H1 (cell line): Measurements from ENCODE around the gene DLK1. TPM values are rescaled to one million over a fixed set of nuclear protein-coding genes. Genes with fewer than 3 reads are reported as not detected.

ENCODE experiments used
- CTCF ChIA-PET: fragments of 300-600 bp; sonication (Branson Sonifier 250); formaldehyde crosslinking; loops from one replicate; lab custom pipeline; 2021; ENCODE audit not compliant: partially characterized antibody; lab: Charles Lee
- POLR2A ChIA-PET: fragments of 300-600 bp; sonication (Branson Sonifier 250); formaldehyde crosslinking; loops from one replicate; lab custom pipeline; 2021; ENCODE audit warnings: inconsistent platforms; ENCODE audit not compliant: partially characterized antibody; lab: Charles Lee
- DNase-seq, 2 experiments: peaks; one replicate each; pipeline versions ENCODE4 v3.0.0 to v3.0.0-alpha.2; 2010 to 2022; ENCODE audit warnings: low spot score in 2 of 2, low read depth in 1 of 2, mixed read lengths in 1 of 2
- FAIRE-seq: peaks from 2 replicates; lab custom pipeline; 2011; peaks lifted over from hg19 to GRCh38; lab: Jason Lieb, UNC
- H2AFZ ChIP-seq: 2 replicates; pipeline ENCODE4 v1.8.1; 2012; ENCODE audit warnings: low read length, inconsistent platforms
- H2AK5ac ChIP-seq: 2 replicates; pipeline ENCODE4 v1.6.1; 2013; ENCODE audit warnings: low read depth, low read length
- H2BK120ac ChIP-seq: replicated peaks from 2 replicates; pipeline ENCODE3; 2013; ENCODE audit warnings: low read depth, low read length, inconsistent platforms
- H2BK12ac ChIP-seq: 2 replicates; pipeline ENCODE4 v1.6.1; 2013; ENCODE audit warnings: low read depth, low read length
- H2BK15ac ChIP-seq: 2 replicates; pipeline ENCODE4 v1.6.1; 2013; ENCODE audit warnings: low read length
- H2BK20ac ChIP-seq: 2 replicates; pipeline ENCODE4 v1.6.1; 2013; ENCODE audit warnings: low read length
- H2BK5ac ChIP-seq: 2 replicates; pipeline ENCODE4 v1.6.1; 2013; ENCODE audit warnings: low read depth, low read length
- H3K14ac ChIP-seq: 2 replicates; pipeline ENCODE4 v1.6.1; 2013; ENCODE audit warnings: inconsistent platforms; ENCODE audit not compliant: insufficient read length
- H3K18ac ChIP-seq: 2 replicates; pipeline ENCODE4 v1.6.1; 2013; ENCODE audit warnings: low read length; ENCODE audit errors: extremely low read depth
- H3K23ac ChIP-seq: 2 replicates; pipeline ENCODE4 v1.6.1; 2013; ENCODE audit warnings: inconsistent platforms; ENCODE audit not compliant: insufficient read length
- H3K23me2 ChIP-seq: 2 replicates; pipeline ENCODE4 v1.6.1; 2013; ENCODE audit warnings: low read depth, low read length
- H3K27ac ChIP-seq: 2 replicates; pipeline ENCODE4 v1.6.1; 2011; ENCODE audit warnings: low read depth, low read length, inconsistent platforms
- H3K27me3 ChIP-seq, 4 experiments: replicated peaks in 1 of 4; 1 replicate in 1 of 4; 2 replicates in 3 of 4; pipeline versions ENCODE4 v1.6.1 to v1.8.1; 2011 to 2013; ENCODE audit warnings: low read length in 3 of 4, mild to moderate bottlenecking in 3 of 4, inconsistent platforms in 2 of 4, mixed read lengths in 2 of 4, moderate library complexity in 1 of 4; ENCODE audit not compliant: control insufficient read depth in 3 of 4, insufficient read depth in 3 of 4; ENCODE audit errors: extremely low read depth in 1 of 4
- H3K36me3 ChIP-seq, 4 experiments: 2 replicates each; pipeline versions ENCODE4 v1.6.1 to v1.8.1; 2011 to 2013; ENCODE audit warnings: mild to moderate bottlenecking in 4 of 4, low read length in 3 of 4, moderate library complexity in 2 of 4, control low read depth in 1 of 4, inconsistent platforms in 1 of 4; ENCODE audit not compliant: insufficient read depth in 4 of 4, control insufficient read depth in 2 of 4
- H3K4ac ChIP-seq: replicated peaks from 2 replicates; pipeline ENCODE3; 2013; ENCODE audit warnings: low read length, low read depth, mixed read lengths, inconsistent platforms; ENCODE audit not compliant: insufficient read length
- H3K4me1 ChIP-seq, 4 experiments: replicated peaks in 1 of 4; 1 replicate in 1 of 4; 2 replicates in 3 of 4; pipeline versions ENCODE4 v1.6.1 to v1.8.1; 2011 to 2013; ENCODE audit warnings: low read length in 3 of 4, inconsistent platforms in 2 of 4, mixed read lengths in 1 of 4; ENCODE audit not compliant: insufficient read depth in 4 of 4, control insufficient read depth in 3 of 4
- H3K4me2 ChIP-seq, 2 experiments: 2 replicates each; pipeline versions ENCODE4 v1.6.1 to v1.8.1; 2011 to 2013; ENCODE audit warnings: low read depth in 2 of 2, low read length in 2 of 2, control low read depth in 1 of 2, inconsistent platforms in 1 of 2, mild to moderate bottlenecking in 1 of 2; ENCODE audit not compliant: insufficient read depth in 1 of 2
- H3K4me3 ChIP-seq, 4 experiments: fragments of 200-600, 300-600 bp in 1 of 4; sonication (generic), shearing (Covaris generic), sonication (Bioruptor Twin) in 1 of 4; 2 replicates each; pipeline versions ENCODE4 v1.5.1 to v1.8.1; 2011 to 2016; ENCODE audit warnings: low read length in 4 of 4, low read depth in 3 of 4, control low read depth in 2 of 4, inconsistent platforms in 2 of 4, mild to moderate bottlenecking in 2 of 4, mixed read lengths in 1 of 4, moderate library complexity in 1 of 4; ENCODE audit not compliant: insufficient read depth in 2 of 4; ENCODE audit errors: extremely low read depth in 1 of 4
- H3K56ac ChIP-seq: replicated peaks from 2 replicates; pipeline ENCODE3; 2013; ENCODE audit warnings: low read depth, mild to moderate bottlenecking, mixed read lengths, low read length, inconsistent platforms; ENCODE audit not compliant: insufficient read length
- H3K79me1 ChIP-seq: 2 replicates; pipeline ENCODE4 v1.6.1; 2013; ENCODE audit warnings: low read depth, low read length, control low read depth
- H3K79me2 ChIP-seq, 2 experiments: 2 replicates each; pipeline versions ENCODE4 v1.6.1 to v1.8.1; 2012 to 2013; ENCODE audit warnings: low read length in 2 of 2, mild to moderate bottlenecking in 2 of 2, inconsistent platforms in 1 of 2; ENCODE audit not compliant: insufficient read depth in 2 of 2, control insufficient read depth in 1 of 2
- H3K9ac ChIP-seq, 4 experiments: replicated peaks in 1 of 4; 1 replicate in 1 of 4; 2 replicates in 3 of 4; pipeline versions ENCODE4 v1.6.1 to v1.8.1; 2011 to 2013; ENCODE audit warnings: low read depth in 3 of 4, low read length in 3 of 4, control low read depth in 2 of 4, mild to moderate bottlenecking in 2 of 4, moderate library complexity in 2 of 4, inconsistent platforms in 1 of 4; ENCODE audit errors: extremely low read depth in 1 of 4
- H3K9me3 ChIP-seq, 2 experiments: 2 replicates each; pipeline versions ENCODE4 v1.6.1 to v1.8.1; 2012 to 2013; ENCODE audit warnings: mild to moderate bottlenecking in 2 of 2, moderate library complexity in 2 of 2, control low read depth in 1 of 2, inconsistent platforms in 1 of 2, low read depth in 1 of 2, low read length in 1 of 2, mixed read lengths in 1 of 2; ENCODE audit not compliant: insufficient read depth in 2 of 2
- H4K20me1 ChIP-seq, 2 experiments: replicated peaks in 1 of 2; 2 replicates each; pipeline versions ENCODE3 to v1.8.1; 2011 to 2013; ENCODE audit warnings: inconsistent platforms in 2 of 2, low read length in 2 of 2, mild to moderate bottlenecking in 1 of 2; ENCODE audit not compliant: insufficient read depth in 2 of 2, control insufficient read depth in 1 of 2
- H4K5ac ChIP-seq: 2 replicates; pipeline ENCODE4 v1.6.1; 2013; ENCODE audit warnings: low read length, low read depth, mixed read lengths, inconsistent platforms; ENCODE audit not compliant: insufficient read length
- H4K8ac ChIP-seq: 2 replicates; pipeline ENCODE4 v1.8.0; 2013; ENCODE audit warnings: mild to moderate bottlenecking, moderate library complexity, low read length, inconsistent platforms; ENCODE audit not compliant: insufficient read depth; ENCODE audit errors: extremely low read depth
- H4K91ac ChIP-seq: replicated peaks from 2 replicates; pipeline ENCODE3; 2013; ENCODE audit warnings: low read length, mixed read lengths, inconsistent platforms; ENCODE audit not compliant: insufficient read length
- CHD2 ChIP-seq: IDR thresholded peaks from 2 replicates; pipeline ENCODE4 v1.6.1; 2012; ENCODE audit warnings: low read length, improper control_type of control experiment
- EP300 ChIP-seq, 2 experiments: IDR thresholded peaks; 1 replicate in 1 of 2; 2 replicates in 1 of 2; pipeline ENCODE4 v1.6.1; 2011 to 2012; ENCODE audit warnings: low read depth in 2 of 2, low read length in 2 of 2, mild to moderate bottlenecking in 2 of 2, borderline replicate concordance in 1 of 2, inconsistent platforms in 1 of 2, moderate library complexity in 1 of 2
- KDM1A ChIP-seq: fragments of 200-600, 300-600 bp; sonication (generic); IDR thresholded peaks from 2 replicates; pipeline ENCODE4 v1.7.1; 2016; ENCODE audit warnings: mild to moderate bottlenecking, low read length, borderline replicate concordance
- RNF2 ChIP-seq: fragments of 200-900, 300-1000 bp; sonication (generic); IDR thresholded peaks from 2 replicates; pipeline ENCODE4 v1.7.1; 2016; ENCODE audit warnings: borderline replicate concordance, low read depth, mild to moderate bottlenecking, antibody characterized with exemption, low read length; ENCODE audit not compliant: poor library complexity, severe bottlenecking; ENCODE audit errors: missing control alignments
- TAF7 ChIP-seq: optimal IDR thresholded peaks from 2 replicates; pipeline ENCODE3; 2011; ENCODE audit warnings: low read depth, mild to moderate bottlenecking, inconsistent platforms, low read length, moderate library complexity, borderline replicate concordance
- TBP ChIP-seq: IDR thresholded peaks from 2 replicates; pipeline ENCODE4 v1.6.1; 2011; ENCODE audit warnings: low read depth, low read length, improper control_type of control experiment
- WGBS, 2 experiments: shearing (Covaris generic) in 1 of 2; methylation state at CpG; one replicate each; pipeline versions ENCODE4 v1.1.6 to v1.1.7; 2013 to 2015; ENCODE audit warnings: low lambda C conversion rate in 2 of 2, mixed read lengths in 2 of 2, inconsistent platforms in 1 of 2, low coverage in 1 of 2, missing lambda C conversion rate in 1 of 2; ENCODE audit not compliant: insufficient replicate concordance in 2 of 2, insufficient coverage in 1 of 2, insufficient read length in 1 of 2; ENCODE audit errors: extremely low coverage in 1 of 2, missing lambda C conversion rate in 1 of 2; 5-methylcytosine and 5-hydroxymethylcytosine counted together
- polyA plus RNA-seq, 7 experiments: library from polyadenylated mRNA; depleted of rRNA in 3 of 7; stranded (reverse) in 5 of 7; unstranded in 2 of 7; fragments of >200 nt in 5 of 7; fragments of 200-250 nt in 2 of 7; gene quantifications; 1 replicate in 5 of 7; 2 replicates in 1 of 7; 4 replicates in 1 of 7; pipeline versions ENCODE4 v1.2.1 to v1.2.3, GENCODE V29; 2011 to 2013; ENCODE audit warnings: missing spikeins in 2 of 7, mixed read lengths in 2 of 7
- total RNA-seq: library from RNA; stranded (reverse); fragmentation: NEBNext Ultra II Directional; extraction: Animal tissue kit (Norgen Biotek cat#: 25700); gene quantifications from 2 replicates; pipeline ENCODE4 v1.2.1, GENCODE V29; 2021

Gene DLK1
- total and polyA plus RNA-seq, 2 of the 8 experiments (the other 6 are each of a cell fraction or from before 2014, with no cell fraction given) = 1.3 to 2.4 TPM

- Histone ChIP-seq H3K56ac (no peak overlapping the region), H3K79me2 (no peaks in the 10 kb centered on the region), H3K4me1 (peaks cover 0 to 18% (median 13%) of the 10 kb centered on the region in 4 experiments; a peak in 6 of 7 replicates), H4K20me1 (peaks cover 0 to 4% of the 10 kb centered on the region in 2 experiments), H2BK12ac (0 out of 2 replicates have a peak overlapping the region, but pooled peaks have one; percentile 40), H2BK20ac (no peak overlapping the region), H3K23ac (no peak overlapping the region), H2AK5ac (no peak overlapping the region), H3K14ac (no peak overlapping the region), H2BK15ac (no peak overlapping the region), H3K27me3 (peaks cover 2 to 22% (median 14%) of the 10 kb centered on the region in 4 experiments), H3K4me2 (peak overlapping the region; percentile 11 to 70; a peak in 1 of 4 replicates), H3K4me3 (no peak overlapping the region), H2BK5ac (no peak overlapping the region), H3K79me1 (no peaks in the 10 kb centered on the region), H4K5ac (no peak overlapping the region), H4K8ac (no peak overlapping the region), H3K27ac (no peak overlapping the region), H3K36me3 (no peaks in the 10 kb centered on the region), H2BK120ac (no peak overlapping the region), H2AFZ (no peak overlapping the region), H3K18ac (no peak overlapping the region), H3K4ac (no peak overlapping the region), H4K91ac (no peak overlapping the region), H3K9ac (no peak overlapping the region), H3K9me3 (no peaks in the 10 kb centered on the region), H3K23me2 (peaks cover 4% of the 10 kb centered on the region; the same call in 1 of the 2 replicates)
- TF ChIP-seq KDM1A = no peak
- TF ChIP-seq CHD2 = no peak
- no peak for TF ChIP-seq TAF7
- no peak for TF ChIP-seq RNF2
- TF ChIP-seq TBP = no peak
- no peak for TF ChIP-seq EP300 (IDR thresholded peaks at IDR 0.05; ENCODE audit: borderline replicate concordance in 1 of 2, low read depth in 2 of 2, low read length in 2 of 2)
- ChIA-PET POLR2A (no interaction called here), CTCF (interaction anchor here (0.6 to 2.0 kb wide), 16 partner anchors 8 to 1558 kb away, joined by 3 to 9 read pairs (median 4); partner anchors contain the start of gene RTL1)
- WGBS, 2 experiments = 48% methylated on average over 12 of the region's 12 CpGs; no CpG with 5 or more reads in 1 of the 2 experiments
- DNase-seq (no peak), FAIRE-seq (no peak)
Measured at GRCh38 chr14:100710391-100710790, 16.3 kb upstream of the DLK1 start.
